ENCODE measurements around the gene BRAF. TPM values are rescaled to one million over a fixed set of nuclear protein-coding genes. Genes with fewer than 3 reads are reported as not detected.
A peak's percentile ranks its signal among the peaks of the same experiment; 100 is the strongest.
"Not testable (repeated sequence)": the region's sequence is repeated elsewhere in the genome, so short reads cannot be mapped to it uniquely, and the experiment has no call there.

BRAF gene
- polyA plus RNA-seq, 3 donors from 2014 or later: 4.9 to 13.2 (median 5.4) TPM

DNA sequence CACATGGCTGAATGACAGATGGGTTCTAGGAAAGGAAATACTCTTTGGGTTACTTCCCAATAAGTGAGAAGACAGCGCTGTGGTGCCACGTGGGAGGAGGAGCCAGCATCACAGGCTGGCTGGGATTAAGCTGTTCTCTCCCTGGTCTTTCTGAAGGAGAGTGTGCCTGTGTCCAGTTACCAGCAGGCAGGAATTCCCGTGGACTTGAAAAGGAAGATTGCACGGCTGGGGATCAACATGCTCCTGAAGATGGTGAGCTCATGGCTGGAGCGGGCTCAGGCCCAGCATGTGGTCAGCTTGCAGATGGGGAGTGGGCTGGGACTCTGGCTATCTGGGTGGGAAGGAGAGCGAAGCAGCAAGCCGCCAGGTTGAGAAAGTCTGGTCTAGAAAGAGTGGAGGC, 243.8 kb downstream of the BRAF start:
- DNase-seq: no peak
- Mint-ChIP-seq H3K4me1 (peaks cover 0 to 6% of the 10 kb centered on the region in 2 donors), H3K27ac (no peak overlapping the region), H3K4me3 (no peak overlapping the region), H3K36me3 (peaks cover 11 to 47% (median 36%) of the 10 kb centered on the region in 3 donors), H3K27me3 (ENCODE audit: low read depth in 3 of 3) (peaks cover 0 to 3% (median 2%) of the 10 kb centered on the region in 3 donors), H3K9me3 (no peaks in the 10 kb centered on the region)

DNA sequence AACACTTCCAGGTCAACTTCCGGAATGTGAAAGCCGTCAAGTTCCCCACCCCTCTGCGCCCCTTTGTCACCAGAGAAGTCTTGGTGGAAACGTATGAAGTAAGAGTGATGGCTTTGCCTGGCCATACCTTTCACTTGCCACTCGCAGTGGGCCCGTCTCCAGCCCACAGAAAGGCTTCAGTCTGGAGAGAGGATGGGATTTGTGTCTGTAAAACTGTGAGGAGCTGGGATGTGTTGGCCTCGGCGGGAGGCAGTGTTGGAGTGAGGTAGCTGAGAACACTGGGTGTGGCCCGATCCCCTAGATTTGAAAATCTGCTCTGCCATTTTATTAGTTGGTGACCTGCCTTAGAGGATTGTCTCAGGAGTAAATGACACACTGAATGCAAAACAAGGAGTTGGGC, 245.5 kb downstream of the BRAF start:
- DNase-seq: no peak
- Mint-ChIP-seq H3K4me3 (no peak overlapping the region), H3K36me3 (peaks cover 11 to 43% (median 31%) of the 10 kb centered on the region in 3 donors), H3K27ac (no peak overlapping the region), H3K27me3 (ENCODE audit: low read depth in 3 of 3) (peaks cover 0 to 3% (median 2%) of the 10 kb centered on the region in 3 donors), H3K9me3 (no peaks in the 10 kb centered on the region), H3K4me1 (peaks cover 15 to 22% of the 10 kb centered on the region in 2 donors)

DNA sequence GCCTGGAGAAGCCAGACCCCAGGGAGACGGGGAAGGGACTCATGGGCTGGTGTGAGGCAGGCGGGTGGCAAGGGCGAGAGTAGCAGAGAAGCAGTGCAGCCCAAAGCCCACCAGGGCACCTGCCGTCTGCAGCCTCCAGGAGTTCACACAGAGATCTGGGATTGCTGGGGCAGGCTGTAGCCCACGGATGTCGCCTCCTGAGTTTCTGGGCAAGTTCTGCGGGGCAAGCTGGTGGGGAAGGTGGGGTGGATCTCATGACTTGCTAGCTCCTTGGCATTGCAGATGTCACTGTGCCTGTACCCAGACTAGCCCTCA, 246.0 kb downstream of the BRAF start:
- H3K9me3 Mint-ChIP-seq: no peaks in the 10 kb centered on the region
- no peak for DNase-seq
- peaks cover 19 to 26% of the 10 kb centered on the region in 2 donors for H3K4me1 Mint-ChIP-seq
- no peak overlapping the region for H3K27ac Mint-ChIP-seq
- peaks cover 11 to 41% (median 26%) of the 10 kb centered on the region in 3 donors for H3K36me3 Mint-ChIP-seq
- H3K4me3 Mint-ChIP-seq: no peak overlapping the region
- H3K27me3 Mint-ChIP-seq (ENCODE audit: low read depth in 3 of 3): peaks cover 0 to 3% (median 2%) of the 10 kb centered on the region in 3 donors

DNA sequence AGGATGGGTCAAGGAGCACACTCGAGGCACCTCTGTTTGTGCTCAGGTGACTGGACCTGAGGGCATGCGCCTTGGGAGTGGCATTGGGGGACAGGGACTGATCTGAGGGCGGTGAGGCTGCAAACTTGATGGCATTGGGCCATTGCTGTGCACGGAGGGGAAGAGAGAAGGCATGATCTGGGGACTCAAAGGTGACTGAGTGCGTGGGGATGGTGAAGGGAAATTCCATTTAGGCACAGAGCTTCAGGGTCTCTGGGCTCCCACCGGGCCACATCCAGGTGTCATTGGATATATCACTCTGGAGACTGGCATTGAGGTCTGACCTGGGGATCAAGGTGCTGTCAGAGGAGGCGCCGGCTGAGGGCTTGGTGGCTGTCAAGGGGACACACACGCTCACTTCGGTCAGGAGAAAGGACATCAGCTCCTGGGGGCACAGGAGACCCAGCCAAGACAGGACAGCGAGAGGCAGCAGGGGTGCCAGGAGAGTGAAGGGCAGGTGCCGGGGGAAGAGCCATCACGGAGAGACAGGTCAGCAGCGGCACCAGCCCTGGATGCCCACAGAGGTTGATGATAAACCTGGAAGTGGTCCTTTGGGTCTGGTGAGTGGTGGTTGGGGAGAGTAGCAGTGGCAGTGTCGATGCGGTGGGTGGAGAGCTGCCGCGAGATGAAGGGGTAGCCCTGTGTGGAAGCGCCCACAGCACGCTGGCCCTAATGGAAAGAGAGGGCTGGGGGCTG, 246.5 kb downstream of the BRAF start:
- Mint-ChIP-seq H3K27ac (no peak overlapping the region), H3K27me3 (ENCODE audit: low read depth in 3 of 3) (peaks cover 0 to 3% (median 2%) of the 10 kb centered on the region in 3 donors), H3K4me1 (peaks cover 22 to 29% of the 10 kb centered on the region in 2 donors), H3K4me3 (no peak overlapping the region), H3K36me3 (peaks cover 11 to 41% (median 26%) of the 10 kb centered on the region in 3 donors), H3K9me3 (no peaks in the 10 kb centered on the region)
- no peak for DNase-seq

DNA sequence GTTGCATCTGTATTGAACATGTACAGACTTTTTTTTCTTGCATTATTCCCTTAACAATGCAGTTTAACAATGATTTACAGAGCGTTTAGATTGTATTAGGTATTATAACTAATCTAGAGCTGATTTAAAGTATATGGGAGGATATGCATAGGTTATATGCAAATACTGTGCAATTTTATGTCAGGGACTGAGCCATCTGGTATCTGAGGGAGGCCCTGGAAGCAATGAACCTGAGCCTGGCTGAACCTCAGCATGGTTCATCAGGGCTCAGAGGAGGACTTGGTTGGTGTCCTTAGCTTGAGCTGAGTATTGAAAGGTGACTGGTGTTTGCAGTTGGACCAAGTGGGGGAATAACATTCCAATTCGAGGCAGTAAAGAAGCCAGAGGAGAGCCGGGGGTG, 247.2 kb downstream of the BRAF start:
- Mint-ChIP-seq H3K27me3 (ENCODE audit: low read depth in 3 of 3) (peaks cover 0 to 3% (median 2%) of the 10 kb centered on the region in 3 donors), H3K9me3 (no peaks in the 10 kb centered on the region), H3K27ac (peak overlapping the region in 1 of 6 donors; percentile 46), H3K36me3 (peaks cover 11 to 41% (median 26%) of the 10 kb centered on the region in 3 donors), H3K4me3 (no peak overlapping the region), H3K4me1 (peaks cover 22 to 30% of the 10 kb centered on the region in 2 donors)
- DNase-seq: no peak

DNA sequence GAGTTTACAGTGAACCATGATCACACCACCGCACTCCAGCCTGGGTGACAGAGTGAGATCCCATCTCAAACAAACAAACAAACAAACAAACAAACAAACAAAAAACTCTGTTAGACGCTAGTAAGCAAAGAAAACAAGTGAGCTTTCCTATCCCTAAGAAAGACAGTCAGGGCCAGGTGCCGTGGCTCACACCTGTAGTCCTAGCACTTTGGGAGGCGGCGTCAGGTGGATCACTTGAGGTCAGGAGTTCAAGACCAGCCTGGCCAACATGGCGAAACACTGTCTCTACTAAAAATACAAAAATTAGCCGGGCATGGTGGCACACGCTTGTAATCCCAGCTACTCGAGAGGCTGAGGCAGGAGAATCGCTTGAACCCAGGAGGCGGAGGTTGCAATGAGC, 247.8 kb downstream of the BRAF start:
- not testable (repeated sequence) for H3K9me3 Mint-ChIP-seq; H3K27ac Mint-ChIP-seq; H3K27me3 Mint-ChIP-seq (ENCODE audit: low read depth in 3 of 3); DNase-seq; H3K4me3 Mint-ChIP-seq
- Mint-ChIP-seq H3K36me3 (peaks cover 11 to 37% (median 26%) of the 10 kb centered on the region in 3 donors), H3K4me1 (peaks cover 27 to 35% of the 10 kb centered on the region in 2 donors)

DNA sequence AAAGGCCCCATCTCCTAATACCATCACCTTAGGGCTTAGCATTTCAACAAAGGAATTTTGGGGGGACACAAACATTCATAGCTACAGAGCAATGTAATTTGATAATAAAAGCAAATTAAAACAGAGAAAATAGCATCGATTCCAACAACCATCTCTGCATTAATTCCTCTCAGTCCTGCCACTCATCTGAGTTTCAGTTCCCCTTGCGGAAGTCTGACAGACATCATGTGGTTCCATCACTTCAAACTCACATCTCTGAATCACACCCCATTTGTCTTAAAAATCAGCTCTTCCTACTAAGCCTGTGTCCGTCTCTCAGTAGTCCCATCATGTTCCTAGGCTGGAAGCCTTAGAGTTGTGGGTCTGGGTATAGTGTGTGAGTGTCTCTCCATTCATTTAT, 248.4 kb downstream of the BRAF start:
- Mint-ChIP-seq H3K27me3 (ENCODE audit: low read depth in 3 of 3) (peaks cover 0 to 3% (median 2%) of the 10 kb centered on the region in 3 donors), H3K27ac (peak overlapping the region in 3 of 6 donors; percentile 6 to 32 (median 17)), H3K4me1 (peaks cover 27 to 36% of the 10 kb centered on the region in 2 donors), H3K4me3 (peak overlapping the region in 2 of 5 donors; percentile 9 to 46), H3K36me3 (peaks cover 11 to 35% (median 26%) of the 10 kb centered on the region in 3 donors), H3K9me3 (no peaks in the 10 kb centered on the region)
- no peak for DNase-seq

DNA sequence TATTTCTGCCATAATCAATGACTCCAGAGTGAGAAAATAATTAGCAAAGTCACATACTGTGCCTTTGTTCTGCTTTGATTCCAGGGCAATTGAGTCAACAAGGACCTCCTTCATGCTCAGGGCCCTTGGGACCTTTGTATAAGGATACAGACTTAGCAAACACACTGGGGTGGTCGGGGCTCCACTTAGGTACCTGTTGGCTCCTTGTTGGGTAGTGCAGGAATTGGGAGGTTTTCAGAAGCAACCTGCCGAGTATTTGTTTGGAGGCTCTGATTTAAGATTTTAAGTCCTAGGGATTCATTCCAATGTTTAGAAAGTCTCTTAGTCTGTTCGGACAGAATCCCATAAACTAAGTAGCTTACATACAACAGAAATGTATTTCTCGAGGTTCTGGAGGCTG, 249.0 kb downstream of the BRAF start:
- H3K9me3 Mint-ChIP-seq: no peaks in the 10 kb centered on the region
- H3K4me3 Mint-ChIP-seq: peak overlapping the region in 4 of 5 donors; percentile 7 to 82 (median 46)
- H3K36me3 Mint-ChIP-seq: peaks cover 8 to 32% (median 22%) of the 10 kb centered on the region in 3 donors
- H3K27ac Mint-ChIP-seq: no peak overlapping the region
- peaks cover 28 to 36% of the 10 kb centered on the region in 2 donors for H3K4me1 Mint-ChIP-seq
- peaks cover 0 to 3% (median 2%) of the 10 kb centered on the region in 3 donors for H3K27me3 Mint-ChIP-seq (ENCODE audit: low read depth in 3 of 3)
- no peak for DNase-seq

DNA sequence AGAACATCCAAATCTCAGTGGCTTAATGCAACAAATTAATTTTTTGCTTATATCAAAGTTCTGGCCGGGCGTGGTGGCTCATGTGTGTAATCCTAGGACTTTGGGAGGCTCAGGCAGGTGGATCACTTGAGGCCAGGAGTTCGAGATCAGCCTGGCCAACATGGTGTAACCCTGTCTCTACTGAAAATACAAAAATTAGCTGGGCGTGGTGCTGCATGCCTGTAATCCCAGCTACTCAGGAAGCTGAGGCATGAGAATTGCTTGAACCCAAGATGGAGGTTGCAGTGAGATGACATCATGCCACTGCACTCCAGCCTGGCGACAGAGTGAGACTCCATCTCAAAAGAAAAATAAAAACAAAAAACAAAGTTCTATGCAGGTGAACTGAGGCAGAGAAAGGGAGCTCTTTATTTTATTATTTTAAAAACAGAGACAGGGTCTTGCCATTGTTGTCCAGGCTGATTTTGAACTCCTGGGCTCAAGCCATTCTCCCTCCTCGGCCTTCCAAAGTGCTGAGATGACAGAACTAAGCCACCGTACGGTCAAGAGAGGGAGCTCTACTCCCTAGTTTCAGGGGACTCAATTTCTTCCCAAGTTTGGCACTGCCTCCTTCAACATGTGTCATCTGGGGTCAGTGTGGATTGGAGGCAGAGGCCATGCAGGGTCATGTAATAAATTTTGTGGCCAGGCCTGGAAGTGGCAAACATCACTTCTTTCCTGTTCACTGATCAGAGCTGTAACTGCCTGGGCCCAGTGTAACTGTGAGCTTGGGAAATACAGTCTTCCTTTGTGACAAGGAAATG, 249.6 kb downstream of the BRAF start:
- peak in 1 of 3 donors; percentile 13 for DNase-seq
- Mint-ChIP-seq H3K27ac (peak overlapping the region in 5 of 6 donors; percentile 15 to 68 (median 49)), H3K4me3 (peak overlapping the region; percentile 46 to 89 (median 85)), H3K4me1 (peaks cover 29 to 36% of the 10 kb centered on the region in 2 donors), H3K36me3 (peaks cover 5 to 26% (median 21%) of the 10 kb centered on the region in 3 donors), H3K9me3 (no peaks in the 10 kb centered on the region), H3K27me3 (ENCODE audit: low read depth in 3 of 3) (peaks cover 0 to 3% (median 2%) of the 10 kb centered on the region in 3 donors)

DNA sequence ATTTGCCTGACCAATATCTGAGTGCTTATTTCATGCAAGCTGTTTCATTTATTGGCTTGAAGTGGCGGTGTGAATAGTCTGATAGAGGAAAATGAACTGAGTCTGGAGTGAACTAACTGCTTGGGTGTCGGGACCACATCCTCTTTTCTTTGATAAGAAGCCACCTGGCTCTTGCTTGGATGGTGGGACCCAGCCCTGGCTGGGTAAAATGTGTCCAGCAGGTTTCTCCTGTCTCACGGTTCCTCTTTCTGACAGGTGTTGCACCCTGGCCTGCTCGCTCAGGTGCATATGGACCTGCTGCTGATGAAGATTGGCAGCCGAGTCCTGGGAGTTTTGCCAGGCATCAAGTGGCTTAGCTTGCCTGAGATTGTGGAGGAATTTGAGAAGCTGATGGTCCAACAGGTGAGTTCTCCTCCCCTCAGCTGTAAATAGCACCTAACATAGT, 250.4 kb downstream of the BRAF start:
- DNase-seq: no peak
- Mint-ChIP-seq H3K36me3 (peaks cover 5 to 21% (median 17%) of the 10 kb centered on the region in 3 donors), H3K4me1 (peaks cover 29 to 36% of the 10 kb centered on the region in 2 donors), H3K27me3 (ENCODE audit: low read depth in 3 of 3) (peaks cover 0 to 3% (median 2%) of the 10 kb centered on the region in 3 donors), H3K9me3 (no peaks in the 10 kb centered on the region), H3K4me3 (peak overlapping the region; percentile 82 to 89 (median 85)), H3K27ac (peak overlapping the region; percentile 53 to 87 (median 80))

DNA sequence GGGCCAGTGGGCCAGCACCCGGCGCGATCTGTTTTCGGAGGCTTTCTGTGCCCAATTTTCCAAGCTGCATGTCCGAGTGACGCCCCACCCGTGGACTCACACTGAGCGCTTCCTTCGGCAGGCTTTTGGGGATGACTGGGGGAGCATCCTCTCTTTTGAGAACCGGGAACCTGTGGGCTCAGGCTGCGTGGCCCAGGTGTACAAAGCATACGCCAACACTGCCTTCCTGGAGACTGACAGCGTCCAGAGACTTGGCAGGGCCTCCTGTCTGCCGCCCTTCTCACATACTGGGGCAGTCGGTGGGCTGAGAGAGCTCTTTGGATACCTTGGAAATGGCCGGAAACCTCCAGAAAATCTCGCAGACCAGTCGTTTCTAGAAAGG, 251.0 kb downstream of the BRAF start:
- H3K27me3 Mint-ChIP-seq (ENCODE audit: low read depth in 3 of 3): peaks cover 0 to 3% (median 2%) of the 10 kb centered on the region in 3 donors
- DNase-seq: no peak
- H3K4me3 Mint-ChIP-seq: peak overlapping the region; percentile 82 to 89 (median 85)
- H3K9me3 Mint-ChIP-seq: no peaks in the 10 kb centered on the region
- H3K27ac Mint-ChIP-seq: peak overlapping the region; percentile 53 to 87 (median 82)
- peaks cover 29 to 36% of the 10 kb centered on the region in 2 donors for H3K4me1 Mint-ChIP-seq
- peaks cover 5 to 16% (median 12%) of the 10 kb centered on the region in 3 donors for H3K36me3 Mint-ChIP-seq

DNA sequence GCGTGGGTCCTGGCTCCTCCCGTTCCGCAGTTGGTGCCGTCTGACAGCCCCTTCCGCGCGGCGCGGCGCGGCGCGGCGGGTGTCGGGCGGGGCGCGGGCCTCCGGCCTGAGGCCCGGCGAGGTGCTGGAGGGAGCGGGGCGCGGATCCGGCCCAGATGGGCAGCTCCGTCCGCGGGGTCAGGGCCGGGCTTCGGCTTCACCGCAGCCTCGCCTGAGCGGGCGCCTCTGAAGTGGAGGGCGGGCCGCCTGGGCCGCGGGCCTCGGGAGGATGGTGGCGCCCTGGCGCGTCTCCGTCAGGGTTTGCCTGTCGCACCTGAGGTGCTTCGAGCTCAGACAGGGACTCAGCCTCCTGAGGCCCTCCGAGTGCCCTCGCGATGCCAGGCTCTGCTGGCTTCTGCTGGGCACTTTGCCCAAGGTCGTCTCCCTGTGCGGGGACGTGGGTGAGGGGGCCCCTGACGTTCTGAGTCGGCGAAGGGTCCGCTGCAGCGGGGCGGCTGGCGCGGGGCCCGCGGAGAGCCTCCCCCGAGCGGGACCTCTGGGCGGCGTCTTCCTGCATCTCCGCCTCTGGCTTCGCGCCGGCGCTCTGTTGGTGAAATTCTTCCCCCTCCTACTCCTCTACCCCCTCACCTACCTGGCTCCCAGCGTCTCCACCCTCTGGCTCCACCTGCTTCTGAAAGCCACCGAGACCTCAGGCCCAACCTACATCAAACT, 251.5 kb downstream of the BRAF start:
- DNase-seq: peak in 1 of 3 donors; percentile 60
- H3K27ac Mint-ChIP-seq: peak overlapping the region; percentile 53 to 87 (median 82)
- H3K4me1 Mint-ChIP-seq: peaks cover 29 to 36% of the 10 kb centered on the region in 2 donors
- H3K4me3 Mint-ChIP-seq: peak overlapping the region; percentile 82 to 89 (median 85)
- peaks cover 5 to 13% (median 10%) of the 10 kb centered on the region in 3 donors for H3K36me3 Mint-ChIP-seq
- H3K9me3 Mint-ChIP-seq: no peaks in the 10 kb centered on the region
- peaks cover 0 to 3% (median 2%) of the 10 kb centered on the region in 3 donors for H3K27me3 Mint-ChIP-seq (ENCODE audit: low read depth in 3 of 3)

DNA sequence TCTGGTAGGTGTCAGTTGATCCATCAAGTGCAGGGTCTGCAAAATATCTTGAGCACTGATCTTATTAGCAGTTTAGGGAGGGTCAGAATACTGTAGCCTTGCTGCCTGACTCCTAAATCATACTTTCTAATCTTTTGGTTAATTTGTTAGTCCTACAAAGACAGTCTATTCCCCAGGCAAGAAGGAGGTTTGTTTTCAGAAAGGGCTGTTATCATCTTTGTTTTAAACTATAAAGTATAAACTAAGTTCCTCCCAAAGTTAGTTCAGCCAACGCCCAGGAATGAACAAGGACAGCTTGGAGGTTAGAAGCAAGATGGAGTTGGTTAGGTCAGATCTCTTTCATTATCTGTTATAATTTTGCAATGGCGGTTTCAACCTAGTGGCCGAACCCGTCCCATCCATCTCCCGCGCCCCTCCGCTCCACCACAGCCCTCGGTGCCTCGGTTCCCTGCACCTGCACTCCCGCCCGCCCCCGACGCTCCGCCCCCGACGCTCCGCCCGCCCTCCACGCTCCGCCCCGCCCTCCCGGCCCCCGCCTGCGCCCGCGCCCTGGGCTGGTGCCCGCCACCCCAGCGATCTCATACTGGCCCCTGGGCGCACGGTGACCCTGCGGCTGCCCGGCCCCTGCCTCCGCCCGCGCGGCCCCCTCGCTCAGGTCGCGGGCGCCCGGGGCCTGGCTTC, 252.2 kb downstream of the BRAF start, which contains the start of gene ADCK2:
ADCK2 (plus strand) TSS at position 564 of the 681 bp plus-strand sequence. CDS start 386 bp downstream, outside the sequence.
- H3K27ac Mint-ChIP-seq: peak within 1 kb of the TSS; percentile 78 to 87 (median 82)
- H3K27me3 Mint-ChIP-seq (ENCODE audit: low read depth in 3 of 3): no peaks in the 10 kb centered on the region
- peak; percentile 63 to 67 (median 66) for DNase-seq
- H3K9me3 Mint-ChIP-seq: no peaks in the 10 kb centered on the region
- peaks cover 1 to 6% (median 3%) of the 10 kb centered on the region in 3 donors for H3K36me3 Mint-ChIP-seq
- H3K4me3 Mint-ChIP-seq: peak within 1 kb of the TSS; percentile 82 to 89 (median 86)
- peaks cover 29 to 36% of the 10 kb centered on the region in 2 donors for H3K4me1 Mint-ChIP-seq
